Measurements from ENCODE around the gene ACAD11. TPM values are rescaled to one million over a fixed set of nuclear protein-coding genes. Genes with fewer than 3 reads are reported as not detected.

ACAD11 gene
- total and polyA plus RNA-seq, 2 experiments from 2014 or later: 31.7 to 40.1 TPM

- Histone ChIP-seq H3K4me1 (ENCODE audit: low read depth) (no peaks in the 10 kb centered on the region), H3K27ac (peak overlapping the region; percentile 38), H3K36me3 (peaks cover 75% of the 10 kb centered on the region), H3K4me3 (no peak overlapping the region), H3K27me3 (no peaks in the 10 kb centered on the region), H3K9me3 (ENCODE audit: low read depth) (no peaks in the 10 kb centered on the region)
- no peak for DNase-seq (ENCODE audit: low read depth in 1 of 2, low spot score in 1 of 2)
- TF ChIP-seq CTCF (IDR thresholded peaks at IDR 0.05; ENCODE audit: low read depth, low read length): no peak
Measured at GRCh38 chr3:132522353-132522752, 137.3 kb downstream of the ACAD11 start.

GRCh38 chr3:132521901-132522300 is 137.7 kb downstream of the ACAD11 start:
- Histone ChIP-seq H3K9me3 (ENCODE audit: low read depth) (no peaks in the 10 kb centered on the region), H3K4me1 (ENCODE audit: low read depth) (no peaks in the 10 kb centered on the region), H3K27me3 (no peaks in the 10 kb centered on the region), H3K36me3 (peaks cover 74% of the 10 kb centered on the region), H3K27ac (peak overlapping the region; percentile 38), H3K4me3 (no peak overlapping the region)
- TF ChIP-seq CTCF (IDR thresholded peaks at IDR 0.05; ENCODE audit: low read depth, low read length): no peak
- DNase-seq (ENCODE audit: low read depth in 1 of 2, low spot score in 1 of 2): peak in 1 of 2 donors; percentile 59

- Histone ChIP-seq H3K4me3 (no peak overlapping the region), H3K4me1 (ENCODE audit: low read depth) (no peaks in the 10 kb centered on the region), H3K27ac (no peak overlapping the region), H3K9me3 (ENCODE audit: low read depth) (no peaks in the 10 kb centered on the region), H3K27me3 (no peaks in the 10 kb centered on the region), H3K36me3 (peaks cover 67% of the 10 kb centered on the region)
- TF ChIP-seq CTCF (IDR thresholded peaks at IDR 0.05; ENCODE audit: low read depth, low read length): no peak
- DNase-seq (ENCODE audit: low read depth in 1 of 2, low spot score in 1 of 2): no peak
Measured at GRCh38 chr3:132519914-132520313, 139.7 kb downstream of the ACAD11 start.

GRCh38 chr3:132517311-132517710 is 142.3 kb downstream of the ACAD11 start:
- Histone ChIP-seq H3K4me3 (no peak overlapping the region), H3K27me3 (no peaks in the 10 kb centered on the region), H3K9me3 (ENCODE audit: low read depth) (no peaks in the 10 kb centered on the region), H3K36me3 (peaks cover 61% of the 10 kb centered on the region), H3K27ac (no peak overlapping the region), H3K4me1 (ENCODE audit: low read depth) (no peaks in the 10 kb centered on the region)
- no peak for DNase-seq (ENCODE audit: low read depth in 1 of 2, low spot score in 1 of 2)
- TF ChIP-seq CTCF (IDR thresholded peaks at IDR 0.05; ENCODE audit: low read depth, low read length): no peak

- DNase-seq (ENCODE audit: low read depth in 1 of 2, low spot score in 1 of 2): no peak
- H3K27me3 ChIP-seq: no peaks in the 10 kb centered on the region
- no peak overlapping the region for H3K27ac ChIP-seq
- no peak overlapping the region for H3K4me3 ChIP-seq
- H3K9me3 ChIP-seq (ENCODE audit: low read depth): no peaks in the 10 kb centered on the region
- no peaks in the 10 kb centered on the region for H3K4me1 ChIP-seq (ENCODE audit: low read depth)
- peaks cover 84% of the 10 kb centered on the region for H3K36me3 ChIP-seq
- no peak for TF ChIP-seq CTCF (IDR thresholded peaks at IDR 0.05; ENCODE audit: low read depth, low read length)
Measured at GRCh38 chr3:132513057-132513456, 146.6 kb downstream of the ACAD11 start.

GRCh38 chr3:132509506-132509905 is 150.1 kb downstream of the ACAD11 start:
- Histone ChIP-seq H3K27ac (no peak overlapping the region), H3K4me3 (no peak overlapping the region), H3K4me1 (ENCODE audit: low read depth) (no peaks in the 10 kb centered on the region), H3K9me3 (ENCODE audit: low read depth) (no peaks in the 10 kb centered on the region), H3K36me3 (peaks cover 85% of the 10 kb centered on the region), H3K27me3 (no peaks in the 10 kb centered on the region)
- TF ChIP-seq CTCF (IDR thresholded peaks at IDR 0.05; ENCODE audit: low read depth, low read length): no peak
- no peak for DNase-seq (ENCODE audit: low read depth in 1 of 2, low spot score in 1 of 2)

All from cardiac muscle cell (in vitro differentiated cells and primary cell).